Measurements from ENCODE around the gene NAGA.

Gene NAGA

GRCh38 chr22:42068291-42068690 is 2.3 kb downstream of the NAGA start:
- no peak overlapping the region for H3K4me3 ChIP-seq (ENCODE audit: low read depth, low read length)
- DNase-seq (ENCODE audit: low read depth), result no peak
- TF ChIP-seq, protein P1, sequence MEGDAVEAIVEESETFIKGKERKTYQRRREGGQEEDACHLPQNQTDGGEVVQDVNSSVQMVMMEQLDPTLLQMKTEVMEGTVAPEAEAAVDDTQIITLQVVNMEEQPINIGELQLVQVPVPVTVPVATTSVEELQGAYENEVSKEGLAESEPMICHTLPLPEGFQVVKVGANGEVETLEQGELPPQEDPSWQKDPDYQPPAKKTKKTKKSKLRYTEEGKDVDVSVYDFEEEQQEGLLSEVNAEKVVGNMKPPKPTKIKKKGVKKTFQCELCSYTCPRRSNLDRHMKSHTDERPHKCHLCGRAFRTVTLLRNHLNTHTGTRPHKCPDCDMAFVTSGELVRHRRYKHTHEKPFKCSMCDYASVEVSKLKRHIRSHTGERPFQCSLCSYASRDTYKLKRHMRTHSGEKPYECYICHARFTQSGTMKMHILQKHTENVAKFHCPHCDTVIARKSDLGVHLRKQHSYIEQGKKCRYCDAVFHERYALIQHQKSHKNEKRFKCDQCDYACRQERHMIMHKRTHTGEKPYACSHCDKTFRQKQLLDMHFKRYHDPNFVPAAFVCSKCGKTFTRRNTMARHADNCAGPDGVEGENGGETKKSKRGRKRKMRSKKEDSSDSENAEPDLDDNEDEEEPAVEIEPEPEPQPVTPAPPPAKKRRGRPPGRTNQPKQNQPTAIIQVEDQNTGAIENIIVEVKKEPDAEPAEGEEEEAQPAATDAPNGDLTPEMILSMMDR (IDR thresholded peaks at IDR 0.05; ENCODE audit: low read depth, low read length, missing control alignments), result no peak
- in situ Hi-C loops (cut with HindIII; ENCODE audit: low sequenced_read_pairs), result no loop called here

GRCh38 chr22:42067671-42068251 is 2.9 kb downstream of the NAGA start:
- H3K4me3 ChIP-seq (ENCODE audit: low read depth, low read length), result no peak overlapping the region
- DNase-seq (ENCODE audit: low read depth), result no peak
- in situ Hi-C loops (cut with HindIII; ENCODE audit: low sequenced_read_pairs), result no loop called here
- TF ChIP-seq, protein P1 (IDR thresholded peaks at IDR 0.05; ENCODE audit: low read depth, low read length, missing control alignments), result no peak

DNA sequence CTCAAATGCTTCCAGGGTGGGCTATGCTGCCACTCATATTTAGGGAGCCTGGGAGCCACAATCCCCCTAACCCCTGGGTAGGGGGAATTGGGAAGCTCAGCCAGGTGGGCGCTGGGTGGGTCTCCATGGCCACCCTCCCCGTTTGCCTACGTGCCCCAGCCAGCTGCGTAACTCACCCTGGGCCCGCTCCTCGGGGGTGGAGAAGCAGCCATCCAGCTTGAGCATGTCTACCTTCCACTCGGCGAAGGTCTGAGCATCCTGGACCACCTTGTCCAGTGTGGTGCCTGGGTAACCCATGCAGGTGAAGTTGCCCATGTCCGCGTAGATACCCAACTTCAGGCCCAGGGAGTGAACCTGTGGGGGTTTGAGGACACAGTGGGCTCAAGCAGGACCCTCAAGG is 3.7 kb downstream of the NAGA start:
- DNase-seq (ENCODE audit: low read depth), result no peak
- TF ChIP-seq, protein P1 (IDR thresholded peaks at IDR 0.05; ENCODE audit: low read depth, low read length, missing control alignments), result no peak
- in situ Hi-C loops (cut with HindIII; ENCODE audit: low sequenced_read_pairs), result no loop called here
- H3K4me3 ChIP-seq (ENCODE audit: low read depth, low read length), result no peak overlapping the region

GRCh38 chr22:42066126-42066761 is 4.4 kb downstream of the NAGA start:
- TF ChIP-seq, protein P1 (IDR thresholded peaks at IDR 0.05; ENCODE audit: low read depth, low read length, missing control alignments), result no peak
- in situ Hi-C loops (cut with HindIII; ENCODE audit: low sequenced_read_pairs), result no loop called here
- no peak for DNase-seq (ENCODE audit: low read depth)
- no peak overlapping the region for H3K4me3 ChIP-seq (ENCODE audit: low read depth, low read length)

DNA sequence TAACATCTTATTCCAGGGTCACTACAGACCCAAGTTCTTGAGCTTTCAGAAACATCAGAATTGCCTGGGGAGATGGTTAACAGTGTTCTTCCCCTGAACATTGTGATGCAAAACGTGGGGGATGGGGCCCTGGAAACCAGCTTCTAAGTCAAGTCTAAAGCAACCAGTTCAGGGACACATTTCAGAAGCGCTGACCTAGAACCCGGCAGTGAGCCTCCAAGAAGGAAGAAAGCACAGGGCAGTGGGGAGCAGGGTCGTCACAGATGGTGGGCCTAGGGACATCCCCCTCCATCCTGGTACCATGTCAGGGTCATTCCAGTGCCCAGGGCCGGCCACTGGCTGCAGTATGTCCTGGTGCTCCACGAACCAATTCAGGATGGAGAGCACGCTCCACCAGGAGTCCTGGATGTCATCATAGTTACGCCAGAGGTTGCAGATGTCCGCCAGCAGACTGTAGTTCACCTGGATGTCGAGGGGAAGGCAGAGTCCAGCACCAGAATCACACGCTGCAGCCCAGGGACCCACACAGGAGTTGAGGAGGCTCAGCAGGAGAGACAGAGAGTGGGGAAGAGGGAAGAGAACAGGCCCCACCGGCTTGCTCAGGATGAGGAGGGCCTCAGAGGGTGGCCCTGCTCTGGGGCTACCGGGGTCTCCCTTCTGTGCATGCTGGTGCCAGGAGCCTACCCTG is 5.0 kb downstream of the NAGA start:
- no peak for DNase-seq (ENCODE audit: low read depth)
- H3K4me3 ChIP-seq (ENCODE audit: low read depth, low read length), result no peak overlapping the region
- TF ChIP-seq, protein P1 (IDR thresholded peaks at IDR 0.05; ENCODE audit: low read depth, low read length, missing control alignments), result no peak
- in situ Hi-C loops (cut with HindIII; ENCODE audit: low sequenced_read_pairs), result no loop called here

DNA sequence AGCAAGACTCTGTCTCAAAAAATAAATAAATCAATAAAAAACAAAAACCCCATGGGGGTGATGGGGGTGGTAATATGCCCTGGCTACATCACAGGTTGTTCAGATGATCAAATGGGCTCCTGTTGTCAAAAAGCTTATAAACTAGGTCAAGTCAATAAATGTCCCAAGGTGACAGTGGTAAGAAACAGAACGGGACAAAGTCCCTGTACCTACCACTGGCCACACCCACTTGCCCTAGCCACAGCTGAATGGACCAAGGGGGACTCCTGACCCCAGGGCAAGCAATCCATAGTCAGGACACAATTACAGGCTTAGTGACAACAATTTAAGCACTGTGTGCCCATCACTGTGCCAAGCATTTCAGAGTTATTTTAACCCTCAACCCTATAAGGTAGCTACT is 6.0 kb downstream of the NAGA start:
- TF ChIP-seq, protein P1 (IDR thresholded peaks at IDR 0.05; ENCODE audit: low read depth, low read length, missing control alignments), result no peak
- no peak overlapping the region for H3K4me3 ChIP-seq (ENCODE audit: low read depth, low read length)
- DNase-seq (ENCODE audit: low read depth), result no peak
- in situ Hi-C loops (cut with HindIII; ENCODE audit: low sequenced_read_pairs), result no loop called here

Data from astrocyte of the cerebellum (primary cell).